K562 (cell line): ENCODE measurements around the gene PTP4A1. TPM values are rescaled to one million over a fixed set of nuclear protein-coding genes. Genes with fewer than 3 reads are reported as not detected.

Experiments used
- ATAC-seq: fragments of 200-7000 bp; cut with Tn5 transposase; 3 replicates; pipeline ENCODE4 v1.9.1; 2020; ENCODE audit warnings: moderate library complexity
- BruUV-seq: library from RNA; stranded (reverse); fragments of 400-500 nt; replicated peaks from 2 replicates; lab custom pipeline; 2021; lab: Mats Ljungman, UMichigan
- CTCF ChIA-PET: fragments of 300-600 bp; formaldehyde crosslinking; extraction: SDS; loops from one replicate; lab custom pipeline; 2021; ENCODE audit warnings: low intra/inter-chr PET ratio; lab: Yijun Ruan, JAX
- POLR2A ChIA-PET: fragments of 300-600, 350-650 bp; sonication (Branson Sonifier 250); formaldehyde crosslinking; extraction: SDS; loops from one replicate; lab custom pipeline; 2021; ENCODE audit warnings: antibody characterized with exemption, inconsistent platforms; lab: Yijun Ruan, JAX
- DNase-seq, 4 experiments: peaks; one replicate each; pipeline versions ENCODE4 v3.0.0 to v3.0.0-alpha.2; 2011 to 2018; ENCODE audit warnings: low spot score in 3 of 4, mixed read lengths in 3 of 4; ENCODE audit errors: extremely low read depth in 1 of 4
- FAIRE-seq: peaks from 2 replicates; lab custom pipeline; 2011; peaks lifted over from hg19 to GRCh38; lab: Jason Lieb, UNC
- H2AFZ ChIP-seq: 2 replicates; pipeline ENCODE4 v1.6.0; 2011; ENCODE audit warnings: low read depth, low read length, control low read depth, inconsistent platforms
- H3K27ac ChIP-seq: fragments of 200-600 bp; 3 replicates; pipeline ENCODE4 v1.8.0; 2011; ENCODE audit warnings: low read depth, mild to moderate bottlenecking, control low read depth, inconsistent platforms, low read length, moderate library complexity, mixed read lengths; ENCODE audit errors: extremely low read depth
- H3K27me3 ChIP-seq, 2 experiments: fragments of 300-600 bp in 1 of 2; 2 replicates in 1 of 2; 3 replicates in 1 of 2; pipeline versions ENCODE4 v1.6.0 to v1.8.0; 2011; ENCODE audit warnings: inconsistent platforms in 2 of 2, low read length in 2 of 2, mild to moderate bottlenecking in 1 of 2, mixed read lengths in 1 of 2, moderate library complexity in 1 of 2; ENCODE audit not compliant: control insufficient read depth in 2 of 2, insufficient read depth in 2 of 2
- H3K36me3 ChIP-seq: fragments of 300-600 bp; 3 replicates; pipeline ENCODE4 v1.8.0; 2011; ENCODE audit warnings: mild to moderate bottlenecking, low read length, inconsistent platforms; ENCODE audit not compliant: control insufficient read depth, insufficient read depth
- H3K4me1 ChIP-seq, 2 experiments: fragments of 200-600 bp in 1 of 2; replicated peaks in 1 of 2; 2 replicates in 1 of 2; 3 replicates in 1 of 2; pipeline versions ENCODE4 v1.5.1 to v1.8.0; 2011; ENCODE audit warnings: inconsistent platforms in 2 of 2, low read length in 2 of 2, mild to moderate bottlenecking in 1 of 2, mixed read lengths in 1 of 2, moderate library complexity in 1 of 2; ENCODE audit not compliant: control insufficient read depth in 2 of 2, insufficient read depth in 2 of 2
- H3K4me2 ChIP-seq: 2 replicates; pipeline ENCODE4 v1.6.1; 2011; ENCODE audit warnings: low read length, control low read depth, inconsistent platforms, mixed read lengths; ENCODE audit not compliant: insufficient read depth
- H3K4me3 ChIP-seq: fragments of 200-600 bp; sonication (generic), shearing (Covaris generic); 2 replicates; pipeline ENCODE4 v1.5.1; 2016; ENCODE audit warnings: control low read depth, inconsistent platforms
- H3K79me2 ChIP-seq: fragments of 200-600 bp; 3 replicates; pipeline ENCODE4 v1.8.0; 2011; ENCODE audit warnings: low read length, inconsistent platforms; ENCODE audit not compliant: control insufficient read depth, insufficient read depth
- H3K9ac ChIP-seq, 2 experiments: 2 replicates each; pipeline versions ENCODE4 v1.6.0 to v1.6.1; 2011; ENCODE audit warnings: low read depth in 2 of 2, low read length in 2 of 2, control low read depth in 1 of 2, inconsistent platforms in 1 of 2, mild to moderate bottlenecking in 1 of 2, mixed read lengths in 1 of 2; ENCODE audit not compliant: insufficient read depth in 1 of 2
- H3K9me1 ChIP-seq: one replicate; pipeline ENCODE4 v1.6.0; 2011; ENCODE audit warnings: inconsistent platforms, mild to moderate bottlenecking, low read length, moderate library complexity; ENCODE audit not compliant: control insufficient read depth, insufficient read depth
- H3K9me3 ChIP-seq: replicated peaks from 2 replicates; pipeline ENCODE4 v1.5.1; 2011; ENCODE audit warnings: low read depth, low read length, inconsistent platforms; ENCODE audit not compliant: control insufficient read depth, insufficient read depth
- H4K20me1 ChIP-seq: replicated peaks from 2 replicates; pipeline ENCODE4 v1.6.1; 2011; ENCODE audit warnings: low read length, inconsistent platforms, mixed read lengths; ENCODE audit not compliant: control insufficient read depth, insufficient read depth
- CBX5 ChIP-seq: IDR thresholded peaks from 2 replicates; pipeline ENCODE4 v1.6.1; 2014; ENCODE audit warnings: low read depth, borderline replicate concordance
- GTF2B ChIP-seq: IDR thresholded peaks from 2 replicates; pipeline ENCODE4 v1.6.1; 2011; ENCODE audit not compliant: insufficient read length; ENCODE audit errors: extremely low read depth
- HNRNPL ChIP-seq: fragments of 200-400 bp; formaldehyde crosslinking; IDR thresholded peaks from 2 replicates; pipeline ENCODE4 v1.6.1; 2017; ENCODE audit warnings: low read depth, mild to moderate bottlenecking, low read length
- HOXB6 ChIP-seq: fragments of 250-450 bp; sonication (Bioruptor Pico); IDR thresholded peaks from 2 replicates; pipeline ENCODE4 v1.5.1; 2022; ENCODE audit warnings: mild to moderate bottlenecking, borderline replicate concordance
- MCM2 ChIP-seq: fragments of 450-650 bp; IDR thresholded peaks from 2 replicates; pipeline ENCODE4 v1.6.1; 2017; ENCODE audit warnings: low read depth, mild to moderate bottlenecking
- MCM3 ChIP-seq: fragments of 450-650 bp; IDR thresholded peaks from 2 replicates; pipeline ENCODE4 v1.6.1; 2016
- NELFE ChIP-seq: IDR thresholded peaks from 2 replicates; pipeline ENCODE4 v1.6.1; 2011; ENCODE audit warnings: mild to moderate bottlenecking; ENCODE audit not compliant: insufficient read depth, insufficient read length
- PPARD ChIP-seq: fragments of 250-450 bp; sonication (Bioruptor Pico); IDR thresholded peaks from 2 replicates; pipeline ENCODE4 v1.8.0; 2022; ENCODE audit warnings: inconsistent platforms, mild to moderate bottlenecking, moderate library complexity
- SRSF3 ChIP-seq: fragments of 200-400 bp; formaldehyde crosslinking; IDR thresholded peaks from 2 replicates; pipeline ENCODE4 v1.6.1; 2016; ENCODE audit warnings: mild to moderate bottlenecking, low read length, moderate library complexity; ENCODE audit not compliant: insufficient read depth
- THAP7 ChIP-seq: fragments of 250-450 bp; sonication (Bioruptor Pico); IDR thresholded peaks from 2 replicates; pipeline ENCODE4 v1.5.0; 2021
- TRIM25 ChIP-seq: fragments of 450-650 bp; IDR thresholded peaks from 2 replicates; pipeline ENCODE4 v1.7.0; 2016; ENCODE audit warnings: borderline replicate concordance
- XRCC4 ChIP-seq: IDR thresholded peaks from one replicate; pipeline ENCODE4 v1.6.1; 2011; ENCODE audit not compliant: insufficient read depth, insufficient read length; ENCODE audit errors: extremely low read depth
- ZBTB1 ChIP-seq: sonication (generic); formaldehyde crosslinking; IDR thresholded peaks from 2 replicates; pipeline ENCODE4 v1.8.1; 2023; ENCODE audit warnings: missing genetic modification reagents, low read depth, mild to moderate bottlenecking, borderline replicate concordance
- ZBTB7A ChIP-seq: IDR thresholded peaks from 2 replicates; pipeline ENCODE4 v1.6.1; 2011; ENCODE audit warnings: low read depth, mild to moderate bottlenecking, low read length, moderate library complexity, borderline replicate concordance; ENCODE audit not compliant: control insufficient read depth
- ZC3H4 ChIP-seq: sonication (generic); formaldehyde crosslinking; IDR thresholded peaks from 2 replicates; pipeline ENCODE4 v1.9.0; 2021; ENCODE audit warnings: missing genetic modification reagents, borderline replicate concordance
- ZKSCAN1 ChIP-seq: fragments of 150-350 bp; IDR thresholded peaks from 2 replicates; pipeline ENCODE4 v1.6.1; 2016; ENCODE audit warnings: low read depth, low read length
- ZNF12 ChIP-seq: sonication (generic); formaldehyde crosslinking; IDR thresholded peaks from 2 replicates; pipeline ENCODE4 v1.4.0; 2020; ENCODE audit warnings: mild to moderate bottlenecking, missing genetic modification reagents
- ZNF121 ChIP-seq: sonication (generic); formaldehyde crosslinking; conservative IDR thresholded peaks from 2 replicates; pipeline ENCODE4 v1.8.0; 2022; ENCODE audit warnings: missing genetic modification reagents
- ZNF830 ChIP-seq: fragments of 250-450 bp; sonication (Bioruptor Pico); IDR thresholded peaks from 2 replicates; pipeline ENCODE4 v1.5.0; 2021; ENCODE audit warnings: mild to moderate bottlenecking
- WGBS: fragments of 100-300 bp; shearing (Covaris generic); methylation state at CpG from one replicate; pipeline ENCODE4 v1.1.6; 2016; ENCODE audit warnings: low coverage, mixed read lengths; ENCODE audit not compliant: insufficient coverage; ENCODE audit errors: missing lambda C conversion rate; 5-methylcytosine and 5-hydroxymethylcytosine counted together
- in situ Hi-C: fragments of 300-500 bp; cut with MboI; formaldehyde crosslinking; loops from 4 replicates; pipeline ENCODE4 v1.15.0; 2018; ENCODE audit warnings: inconsistent platforms, mixed read lengths
- intact Hi-C: fragments of 100-400 bp; cut with micrococcal nuclease; formaldehyde crosslinking; loops from 2 replicates; pipeline ENCODE4 v1.14.2; 2022
- polyA plus RNA-seq, 8 experiments: library from polyadenylated mRNA; depleted of rRNA in 4 of 8; stranded (reverse) in 5 of 8; unstranded in 3 of 8; fragments of >200 nt; fragmentation: Nextera tagmentation in 2 of 8; fragmentation: Illumina TruSeq in 1 of 8; extraction: Ambion mirVana in 2 of 8; extraction: Trizol in 1 of 8; gene quantifications; 2 replicates each; pipeline versions ENCODE4 v1.2.1 to v1.2.3, GENCODE V29; 2011 to 2014; ENCODE audit warnings: inconsistent platforms in 1 of 8, missing spikeins in 1 of 8
- total RNA-seq, 7 experiments: library from RNA; depleted of rRNA in 6 of 7; stranded (reverse); fragments of >200 nt in 6 of 7; fragmentation: Illumina TruSeq in 2 of 7; extraction: Trizol in 2 of 7; gene quantifications; 2 replicates each; pipeline versions ENCODE4 v1.2.1 to v1.2.3, GENCODE V29; 2011 to 2021; ENCODE audit warnings: low replicate concordance in 1 of 7

Gene PTP4A1
- total and polyA plus RNA-seq, 9 of the 15 experiments (the other 6 are each of a cell fraction or from before 2014, with no cell fraction given), result 3.7 to 67.5 (median 13.1) TPM

GRCh38 chr6:63571361-63572043 is 778 bp upstream of the PTP4A1 start (continued):
- TF ChIP-seq HOXB6 (no peak), GTF2B (no peak), MCM3 (no peak), ZC3H4 (CRISPR knock-in tag) (no peak), ZNF121 (CRISPR knock-in tag) (no peak), ZKSCAN1 (no peak), MCM2 (no peak)

DNA sequence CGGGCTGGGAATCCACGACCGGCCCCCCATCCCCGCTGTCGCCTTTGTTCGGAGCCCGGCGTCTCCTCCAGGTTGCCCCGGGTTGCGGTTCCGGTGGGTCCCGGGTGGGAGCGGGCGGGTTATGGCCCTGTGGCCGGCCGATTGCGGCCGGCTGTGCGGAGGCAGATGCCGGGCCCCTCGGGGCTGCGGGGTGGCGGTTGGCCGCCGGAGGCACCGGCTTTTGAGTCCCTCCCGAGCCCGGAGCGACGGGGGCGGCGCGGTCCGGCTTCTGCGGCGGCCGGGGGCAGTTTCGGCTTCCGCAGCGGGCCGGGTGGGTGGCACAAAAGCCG is 431 bp downstream of the PTP4A1 start:
- H3K79me2 ChIP-seq, result peaks cover 57% of the 10 kb centered on the region
- no peak for TF ChIP-seq CBX5
- peak; percentile 57; the same call in 1 of the 2 replicates for TF ChIP-seq HNRNPL
- 0 out of 2 replicates have a peak, but pooled peaks have one; percentile 33 for TF ChIP-seq ZNF830 (CRISPR knock-in tag)
- no peak for TF ChIP-seq PPARD (CRISPR knock-in tag)
- no peak; the same call in 1 of the 2 replicates for TF ChIP-seq ZBTB1
- peak; percentile 37; the same call in 1 of the 2 replicates for TF ChIP-seq ZC3H4 (CRISPR knock-in tag)
- TF ChIP-seq SRSF3, result 0 out of 2 replicates have a peak, but pooled peaks have one; percentile 67
- TF ChIP-seq XRCC4, result no peak
- no peak for TF ChIP-seq THAP7 (CRISPR knock-in tag)
- no peak for TF ChIP-seq TRIM25
- TF ChIP-seq ZBTB7A, result peak; percentile 15; the same call in 1 of the 2 replicates
- no peak for TF ChIP-seq ZNF12 (CRISPR knock-in tag)
- TF ChIP-seq NELFE, result no peak

More for the DNA sequence above, 431 bp downstream of the PTP4A1 start:
- DNase-seq (peak in 3 of 4 experiments; percentile 36 to 65 (median 58)), FAIRE-seq (no peak), ATAC-seq (peak; percentile 20)
- CTCF ChIA-PET, result no interaction called here
- peak overlapping the region; percentile 76 for H2AFZ ChIP-seq
- peak overlapping the region; percentile 89 to 97 for H3K9ac ChIP-seq
- H3K4me3 ChIP-seq, result peak overlapping the region; percentile 94
- H3K36me3 ChIP-seq, result peaks cover 19% of the 10 kb centered on the region
- H3K9me1 ChIP-seq, result no peaks in the 10 kb centered on the region
- BruUV-seq, result no TSS peak
- no peaks in the 10 kb centered on the region for H3K27me3 ChIP-seq
- intact Hi-C loops, result loop anchor here (2.0 to 10.0 kb wide), 2 partner anchors 64 to 128 kb away; no protein-coding TSS in a partner anchor
- H3K9me3 ChIP-seq, result no peaks in the 10 kb centered on the region
- 0% methylated on average over 25 of the region's 42 CpGs for WGBS
- POLR2A ChIA-PET, result interaction anchor here (1.3 to 1.9 kb wide), 2 partner anchors 8 to 11 kb away, joined by 5 to 8 read pairs; no protein-coding TSS in a partner anchor
- H3K4me1 ChIP-seq, result peaks cover 7 to 11% of the 10 kb centered on the region in 2 experiments; a peak in 3 of 5 replicates
- in situ Hi-C loops, result no loop called here
- peaks cover 9% of the 10 kb centered on the region; the same call in 1 of the 2 replicates for H4K20me1 ChIP-seq
- H3K27ac ChIP-seq, result peak overlapping the region; percentile 97
- H3K4me2 ChIP-seq, result peak overlapping the region; percentile 95; the same call in 1 of the 2 replicates
